Fibroblast of villous mesenchyme (primary cell): ENCODE measurements around the gene POLR3E. TPM values are rescaled to one million over a fixed set of nuclear protein-coding genes. Genes with fewer than 3 reads are reported as not detected.
A peak's percentile ranks its signal among the peaks of the same experiment; 100 is the strongest.
"Not testable (repeated sequence)": the region's sequence is repeated elsewhere in the genome, so short reads cannot be mapped to it uniquely, and the experiment has no call there.

ENCODE experiments used
- DNase-seq: peaks from one replicate; pipeline ENCODE4 v3.0.0-alpha.2; 2010; ENCODE audit warnings: low read depth
- H3K4me3 ChIP-seq: 2 replicates; pipeline ENCODE4 v1.5.1; 2011; ENCODE audit warnings: low read depth, mild to moderate bottlenecking, low read length
- total RNA-seq: library from RNA; depleted of rRNA; stranded (reverse); fragments of >200 nt; gene quantifications from 2 replicates; pipeline ENCODE4 v1.2.3, GENCODE V29; 2012
- TF ChIP-seq, protein P1 (sequence below): IDR thresholded peaks from 2 replicates; pipeline ENCODE4 v1.5.1; 2012; ENCODE audit warnings: low read depth, mild to moderate bottlenecking, low read length; ENCODE audit not compliant: insufficient read depth

The POLR3E gene
- total RNA-seq, 1 donor: 31.5 TPM

DNA sequence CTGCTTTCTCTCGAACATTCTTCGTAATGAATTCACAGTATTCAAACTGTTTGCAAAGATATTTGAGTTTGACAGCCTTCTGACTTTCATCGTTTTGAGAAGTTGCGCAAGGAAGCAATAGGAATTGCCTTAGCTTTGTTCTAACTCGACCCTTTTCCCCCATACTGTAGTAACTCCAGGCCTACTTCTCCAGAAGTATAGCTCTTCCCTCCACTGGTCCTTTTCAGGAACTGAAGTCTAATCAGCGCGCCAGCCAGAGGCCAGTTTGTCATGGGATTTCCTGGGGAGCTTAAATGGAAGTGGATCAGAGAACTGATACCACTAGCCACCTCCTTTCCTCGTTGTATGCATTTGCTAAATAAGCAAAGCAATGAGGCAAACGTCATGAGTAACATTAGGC lies 49.3 kb downstream of the POLR3E start:
- TF ChIP-seq, protein P1, sequence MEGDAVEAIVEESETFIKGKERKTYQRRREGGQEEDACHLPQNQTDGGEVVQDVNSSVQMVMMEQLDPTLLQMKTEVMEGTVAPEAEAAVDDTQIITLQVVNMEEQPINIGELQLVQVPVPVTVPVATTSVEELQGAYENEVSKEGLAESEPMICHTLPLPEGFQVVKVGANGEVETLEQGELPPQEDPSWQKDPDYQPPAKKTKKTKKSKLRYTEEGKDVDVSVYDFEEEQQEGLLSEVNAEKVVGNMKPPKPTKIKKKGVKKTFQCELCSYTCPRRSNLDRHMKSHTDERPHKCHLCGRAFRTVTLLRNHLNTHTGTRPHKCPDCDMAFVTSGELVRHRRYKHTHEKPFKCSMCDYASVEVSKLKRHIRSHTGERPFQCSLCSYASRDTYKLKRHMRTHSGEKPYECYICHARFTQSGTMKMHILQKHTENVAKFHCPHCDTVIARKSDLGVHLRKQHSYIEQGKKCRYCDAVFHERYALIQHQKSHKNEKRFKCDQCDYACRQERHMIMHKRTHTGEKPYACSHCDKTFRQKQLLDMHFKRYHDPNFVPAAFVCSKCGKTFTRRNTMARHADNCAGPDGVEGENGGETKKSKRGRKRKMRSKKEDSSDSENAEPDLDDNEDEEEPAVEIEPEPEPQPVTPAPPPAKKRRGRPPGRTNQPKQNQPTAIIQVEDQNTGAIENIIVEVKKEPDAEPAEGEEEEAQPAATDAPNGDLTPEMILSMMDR: no peak
- DNase-seq: no peak
- H3K4me3 ChIP-seq: no peak overlapping the region

DNA sequence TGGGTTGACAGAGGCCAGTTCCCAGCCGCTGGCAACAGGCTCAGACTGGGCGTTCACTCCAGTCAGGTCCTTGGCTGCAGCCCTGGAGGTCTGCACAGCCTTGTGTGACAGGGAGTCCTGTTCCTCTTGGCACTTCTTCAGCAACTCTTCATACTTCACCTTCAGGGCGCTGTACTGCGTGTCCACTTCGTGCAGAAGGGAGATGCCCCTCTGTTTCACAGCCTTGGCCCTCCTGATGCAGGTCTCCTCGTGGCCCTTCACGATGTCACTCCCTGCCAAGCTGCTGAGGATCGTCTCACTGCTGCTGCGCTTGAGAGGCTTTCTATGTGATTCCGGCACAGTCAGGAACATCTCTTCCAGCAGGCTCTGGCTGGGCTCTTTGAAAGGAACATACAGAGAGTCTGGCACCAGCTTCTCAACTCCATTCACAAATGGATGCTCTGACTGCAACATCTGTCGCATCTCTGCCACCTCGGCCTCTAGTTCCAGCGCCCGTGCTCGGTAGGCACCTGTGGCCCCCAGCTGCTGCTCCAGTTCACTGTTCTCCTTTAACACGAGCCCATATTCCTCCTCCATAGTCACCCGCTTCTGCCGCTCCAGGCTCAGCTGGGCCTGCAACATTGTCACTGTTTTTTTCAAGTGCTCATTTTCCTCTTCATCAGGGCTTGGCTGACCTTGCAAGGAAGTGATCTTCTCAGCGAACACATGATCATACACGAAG lies 50.1 kb downstream of the POLR3E start:
- TF ChIP-seq, protein P1: no peak
- H3K4me3 ChIP-seq: no peak overlapping the region
- no peak for DNase-seq

DNA sequence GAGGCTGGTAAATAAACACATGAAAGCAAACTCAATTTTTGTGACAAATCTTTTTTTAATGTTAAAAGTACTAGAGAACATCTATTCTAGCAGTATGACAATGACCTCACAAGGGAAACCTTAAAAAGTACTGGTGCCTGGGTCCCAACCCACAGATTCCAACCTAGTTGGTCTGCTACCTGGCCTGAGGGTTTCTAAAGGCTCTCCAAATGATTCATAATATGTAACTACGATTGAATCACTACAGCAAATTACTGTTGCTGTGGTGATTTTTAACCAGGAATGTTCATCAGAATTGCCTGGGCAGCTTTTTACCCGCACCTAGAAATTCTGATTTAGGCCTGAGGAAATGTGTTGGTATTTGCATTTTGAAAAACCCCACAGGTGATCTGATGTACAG lies 51.1 kb downstream of the POLR3E start:
- TF ChIP-seq, protein P1: no peak
- H3K4me3 ChIP-seq: no peak overlapping the region
- DNase-seq: no peak

DNA sequence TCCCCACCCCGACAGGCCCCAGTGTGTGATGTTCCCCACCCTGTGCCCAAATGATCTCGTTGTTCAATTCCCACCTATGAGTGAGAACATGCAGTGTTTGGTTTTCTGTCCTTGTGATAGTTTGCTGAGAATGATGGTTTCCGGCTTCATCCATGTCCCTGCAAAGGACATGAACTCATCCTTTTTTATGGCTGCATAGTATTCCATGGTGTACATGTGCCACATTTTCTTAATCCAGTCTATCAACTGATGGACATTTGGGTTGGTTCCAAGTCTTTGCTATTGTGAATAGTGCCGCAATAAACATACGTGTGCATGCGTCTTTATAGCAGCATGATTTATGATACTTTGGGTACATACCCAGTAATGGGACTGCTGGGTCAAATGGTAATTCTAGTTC lies 53.8 kb downstream of the POLR3E start:
- not testable (repeated sequence) for DNase-seq, H3K4me3 ChIP-seq

DNA sequence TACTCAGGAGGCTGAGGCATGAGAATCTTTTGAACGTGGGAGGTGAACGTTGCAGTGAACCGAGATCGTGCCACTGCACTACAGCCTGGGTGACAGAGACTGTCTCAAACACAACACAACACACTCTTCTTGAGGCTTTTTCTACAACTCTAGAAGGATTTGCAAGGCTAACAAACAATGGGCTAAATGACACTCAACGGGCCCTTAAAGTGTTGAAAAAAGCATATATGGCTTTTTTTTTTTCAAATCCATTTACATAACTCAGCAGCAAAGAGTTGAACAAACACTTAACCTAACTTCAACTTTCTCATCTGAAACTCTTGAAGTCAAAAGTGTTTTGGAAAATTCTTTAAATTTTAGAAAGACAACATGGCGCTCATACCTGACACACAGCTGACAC lies 54.9 kb downstream of the POLR3E start:
- TF ChIP-seq, protein P1: no peak
- H3K4me3 ChIP-seq: no peak overlapping the region
- no peak for DNase-seq

DNA sequence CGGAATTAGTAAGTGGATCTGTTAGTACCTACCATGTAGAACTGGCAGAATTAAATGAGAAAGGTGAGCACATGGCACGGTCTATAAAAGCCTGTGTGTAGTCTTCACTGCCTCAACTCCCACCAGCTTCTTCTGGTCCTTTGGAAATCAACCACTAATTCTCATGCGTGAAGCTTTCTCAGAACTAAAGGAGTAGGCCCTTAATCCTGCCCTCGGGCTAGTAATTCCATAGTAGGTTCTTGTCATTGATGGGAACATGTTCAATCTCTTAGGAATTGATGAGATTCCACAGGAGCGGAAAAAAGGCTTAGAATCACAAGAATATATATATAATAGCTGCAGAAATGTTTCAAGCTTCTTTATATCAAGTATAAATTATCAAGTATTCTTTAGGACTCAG lies 55.5 kb downstream of the POLR3E start:
- no peak for DNase-seq
- TF ChIP-seq, protein P1: no peak

DNA sequence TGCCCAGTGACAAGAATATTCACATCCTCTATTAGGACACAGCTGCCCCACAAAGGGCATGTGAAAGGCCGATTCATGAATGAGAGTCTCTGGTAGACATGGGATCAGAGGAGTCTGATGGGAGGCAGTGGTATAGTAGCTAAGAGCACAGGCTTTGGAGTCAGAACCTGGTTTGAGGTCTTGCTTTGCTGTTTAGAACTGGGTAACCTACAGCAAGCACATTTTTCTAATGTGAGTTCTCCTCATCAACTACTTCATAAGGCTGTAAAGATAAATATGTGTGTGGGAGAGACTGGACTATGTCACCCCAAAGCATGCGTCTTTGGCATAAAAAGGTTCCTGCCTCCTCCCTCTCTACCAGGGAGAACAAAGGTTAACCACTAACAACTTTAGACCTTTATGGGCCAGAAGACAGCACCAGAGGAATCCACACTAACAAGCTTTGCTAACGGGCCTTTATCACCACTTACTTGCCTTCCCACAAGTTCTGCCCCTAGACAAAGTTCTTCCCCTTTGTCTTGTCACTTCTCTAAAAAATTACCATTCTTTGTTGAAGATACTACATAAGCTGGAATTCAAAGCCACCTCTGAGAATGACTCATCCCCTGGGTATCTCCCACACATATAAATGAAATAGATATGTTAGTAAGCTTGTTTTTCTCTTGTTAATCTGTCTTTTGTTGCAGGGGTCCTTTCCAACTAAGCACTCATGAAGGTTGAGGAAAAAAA lies 56.1 kb downstream of the POLR3E start:
- peak; percentile 90 for DNase-seq
- H3K4me3 ChIP-seq: no peak overlapping the region

More for the DNA sequence above, 55.5 kb downstream of the POLR3E start:
- no peak overlapping the region for H3K4me3 ChIP-seq

More for the DNA sequence above, 56.1 kb downstream of the POLR3E start:
- TF ChIP-seq, protein P1: no peak
